Putamen (tissue), 1 donor: Measurements from ENCODE around the gene GSTK1.
"Not testable (repeated sequence)": the region's sequence is repeated elsewhere in the genome, so short reads cannot be mapped to it uniquely, and the experiment has no call there.

Experiments
- DNase-seq: peaks from one replicate; pipeline ENCODE4 v3.0.0-alpha.2; 2016; ENCODE audit warnings: low spot score

GSTK1 gene

DNA sequence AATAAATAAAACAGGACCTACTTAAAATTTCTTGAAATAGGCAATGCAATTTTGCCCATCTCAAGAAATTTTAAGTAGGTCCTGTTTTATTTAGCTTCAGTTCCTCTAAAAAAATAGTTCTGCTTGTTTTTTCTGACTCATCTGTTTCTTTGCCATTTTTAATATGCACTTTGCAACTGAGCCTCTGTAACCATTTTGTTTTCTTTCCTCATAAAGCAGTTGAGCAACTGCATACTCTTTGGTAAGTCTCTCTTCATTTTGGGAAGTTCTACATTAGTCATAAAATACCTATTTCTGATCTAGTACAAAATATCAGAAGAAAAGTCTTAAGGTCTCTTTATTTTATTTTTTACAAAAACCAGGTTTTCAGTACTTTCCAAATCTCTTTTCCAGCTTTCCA, 23.4 kb upstream of the GSTK1 start:
- no peak for DNase-seq

DNA sequence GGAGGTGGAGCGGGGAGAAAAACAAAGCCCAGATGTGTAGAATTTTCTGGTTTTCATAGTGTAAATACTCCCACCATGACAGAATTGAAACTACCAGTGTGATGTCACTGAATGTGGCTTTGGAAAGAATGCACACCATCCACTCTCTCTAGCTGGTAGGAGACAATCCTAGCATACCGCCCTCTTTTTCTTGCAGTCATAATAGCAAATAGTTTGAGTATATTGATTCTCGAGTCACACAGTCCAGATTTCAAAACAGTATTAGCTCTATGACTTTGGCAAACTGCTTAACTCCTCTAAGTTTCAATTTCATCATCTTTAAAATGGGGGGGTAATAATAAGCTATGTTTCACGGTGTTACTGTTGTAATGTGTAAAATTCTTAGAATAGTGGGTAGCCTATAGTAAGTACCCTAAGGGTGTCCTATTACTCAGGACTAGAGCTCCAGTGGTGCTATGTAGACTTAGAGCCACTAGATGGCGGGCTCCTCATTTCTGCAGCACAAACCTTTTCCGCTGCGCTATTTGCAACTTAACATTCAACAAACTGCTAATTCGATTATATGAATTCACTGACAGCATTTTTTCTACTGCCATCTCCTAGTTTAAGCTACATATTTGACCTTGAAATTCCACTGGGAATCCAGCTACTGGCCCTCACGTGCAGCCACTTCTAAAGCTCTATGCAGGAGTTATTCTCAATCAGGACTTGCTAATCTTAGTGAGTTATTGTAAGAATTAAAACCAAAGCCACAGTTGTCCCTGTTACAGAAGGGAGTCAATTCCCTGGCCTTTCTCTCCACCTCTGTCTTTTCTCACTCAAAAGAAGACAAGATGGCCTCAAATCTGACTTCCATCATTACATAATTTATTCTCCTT, 22.7 kb upstream of the GSTK1 start:
- DNase-seq = peak; percentile 76

DNA sequence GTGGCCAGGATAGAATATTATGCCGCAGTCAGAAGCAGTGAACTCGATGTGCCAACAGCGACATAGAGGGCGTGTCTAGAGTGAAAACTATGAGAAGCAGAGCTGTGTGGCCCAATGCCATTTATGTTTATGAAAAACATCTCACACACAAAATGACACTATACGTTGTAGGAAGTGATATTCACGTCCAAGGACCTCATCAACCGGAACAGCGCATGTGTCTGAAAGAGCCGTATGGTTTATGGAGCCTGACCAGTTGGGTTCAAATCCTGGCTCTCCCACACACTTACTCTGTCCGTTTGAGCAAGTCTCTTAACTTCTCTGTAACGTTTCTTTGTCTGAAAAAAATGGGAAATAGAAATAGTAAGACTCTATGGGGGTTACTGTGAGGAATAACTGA, 20.9 kb upstream of the GSTK1 start:
- DNase-seq = no peak

DNA sequence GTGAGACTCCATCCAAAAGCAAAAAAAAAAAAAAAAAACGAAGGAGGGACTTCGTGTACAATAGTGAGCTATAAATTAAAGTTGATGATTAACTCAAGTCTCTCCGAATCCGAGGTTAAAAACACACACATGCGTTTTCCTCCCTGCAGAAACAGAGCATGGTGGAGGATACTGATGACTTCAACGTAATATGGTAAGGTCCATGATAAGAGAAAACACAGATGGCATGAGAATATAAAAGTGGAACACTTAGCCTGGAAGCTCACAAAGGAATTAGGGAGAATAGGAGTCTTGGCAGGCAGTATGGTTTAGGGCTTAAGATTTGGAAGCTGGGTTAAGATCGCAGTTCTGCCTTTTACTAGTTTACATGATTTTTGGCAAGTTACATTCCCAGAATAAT, 20.1 kb upstream of the GSTK1 start:
- no peak for DNase-seq

DNA sequence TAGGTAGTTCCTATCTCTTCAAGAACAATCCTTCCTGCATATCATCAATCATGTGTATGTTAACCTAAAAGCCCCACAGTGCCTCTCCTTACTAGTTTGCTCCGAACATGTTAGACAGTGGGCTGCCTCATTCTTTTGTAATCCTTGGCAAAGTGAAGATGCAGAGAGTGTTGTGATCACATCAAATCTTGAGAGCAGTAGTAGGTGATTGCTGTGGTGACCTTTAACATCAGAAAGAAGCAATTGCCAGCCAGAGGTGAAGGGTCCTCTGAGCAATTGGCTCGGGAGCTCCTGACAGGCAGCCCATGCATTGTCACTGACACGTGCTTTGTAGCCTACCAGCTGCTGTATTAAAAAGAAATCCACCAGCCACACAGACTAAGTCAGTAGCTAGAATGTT, 19.6 kb upstream of the GSTK1 start:
- no peak for DNase-seq

DNA sequence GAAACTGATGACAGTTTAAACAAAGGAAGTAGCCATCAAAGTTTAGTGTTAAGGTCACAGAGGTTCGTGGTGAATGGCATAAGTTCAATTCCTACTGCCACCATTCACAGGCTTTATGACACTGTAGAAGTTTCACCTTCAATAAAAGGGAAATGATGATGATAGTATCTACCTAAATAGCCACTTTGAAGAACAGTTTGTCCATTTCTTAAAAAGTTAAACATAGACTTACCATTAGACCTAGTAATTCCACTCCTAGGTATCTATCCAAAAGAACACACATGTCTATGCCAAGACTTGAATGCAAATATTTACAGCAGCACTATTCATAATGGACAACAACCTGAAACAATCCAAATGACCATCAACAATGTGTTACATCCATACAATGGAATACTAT, 18.9 kb upstream of the GSTK1 start:
- DNase-seq = no peak

DNA sequence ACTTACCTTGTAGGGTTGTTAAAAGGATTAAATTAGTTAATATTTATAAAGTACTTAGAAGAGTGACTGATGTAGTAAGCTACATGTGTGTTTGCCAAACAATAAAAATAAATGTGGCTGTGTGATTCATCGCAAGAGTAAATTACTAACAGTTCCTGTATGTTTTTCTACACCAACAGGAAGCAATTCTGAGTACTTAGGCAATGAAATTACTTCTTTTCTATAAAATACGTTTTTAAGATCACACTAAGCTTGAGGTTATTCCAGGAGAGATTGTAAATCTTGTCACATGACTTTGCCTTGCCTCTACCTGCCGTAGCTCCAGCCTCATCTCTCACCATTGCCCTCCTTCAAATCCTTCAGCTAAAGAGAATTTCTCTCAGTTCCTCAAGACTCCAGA, 18.1 kb upstream of the GSTK1 start:
- DNase-seq = no peak

DNA sequence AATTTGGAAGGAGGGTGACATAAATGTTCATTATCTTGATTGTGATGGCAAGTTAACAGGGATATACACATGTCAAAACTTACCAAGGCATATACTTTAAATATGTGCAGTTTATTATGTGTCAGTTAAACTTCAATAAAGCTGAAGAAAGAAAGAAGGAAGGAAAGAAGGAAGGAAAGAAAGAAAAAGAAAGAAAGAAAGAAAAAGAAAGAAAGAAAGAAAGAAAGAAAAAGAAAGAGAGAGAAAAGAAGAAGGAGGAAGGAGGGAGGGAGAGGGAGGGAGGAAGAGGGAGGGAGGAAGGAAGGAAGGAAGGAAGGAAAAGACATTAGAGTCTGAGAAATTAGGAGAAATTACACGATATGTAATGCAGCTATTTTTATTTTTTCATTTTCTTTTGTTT, 15.9 kb upstream of the GSTK1 start:
- no peak for DNase-seq

DNA sequence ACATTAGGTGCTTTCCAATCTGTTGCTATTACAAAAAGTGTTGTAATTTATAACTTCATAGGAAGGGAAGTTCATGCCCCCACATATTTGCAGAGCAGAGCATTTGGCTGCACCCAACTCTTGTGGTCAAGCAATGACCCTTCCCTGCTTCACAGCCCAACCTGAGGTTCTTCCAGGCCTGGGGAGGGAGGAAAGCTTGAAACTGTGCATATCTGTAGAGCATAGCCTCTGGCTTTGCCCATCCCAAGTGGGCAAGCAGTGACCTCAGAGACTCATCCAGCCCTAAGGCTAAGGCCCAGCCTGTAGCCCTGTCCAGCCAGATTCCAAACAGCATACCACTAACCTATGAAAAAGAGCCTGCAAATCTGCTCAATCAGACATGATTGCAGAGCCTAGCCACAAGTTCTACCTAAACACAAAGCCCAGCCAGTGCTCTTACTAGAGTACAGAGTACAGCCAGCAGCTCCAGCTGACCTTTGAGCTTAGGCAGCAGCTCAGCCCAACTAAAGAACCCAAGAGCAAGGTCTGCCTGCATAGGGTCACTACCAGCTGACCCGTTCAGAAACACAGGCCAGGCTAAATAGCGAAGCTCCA, 14.4 kb upstream of the GSTK1 start:
- DNase-seq = no peak

DNA sequence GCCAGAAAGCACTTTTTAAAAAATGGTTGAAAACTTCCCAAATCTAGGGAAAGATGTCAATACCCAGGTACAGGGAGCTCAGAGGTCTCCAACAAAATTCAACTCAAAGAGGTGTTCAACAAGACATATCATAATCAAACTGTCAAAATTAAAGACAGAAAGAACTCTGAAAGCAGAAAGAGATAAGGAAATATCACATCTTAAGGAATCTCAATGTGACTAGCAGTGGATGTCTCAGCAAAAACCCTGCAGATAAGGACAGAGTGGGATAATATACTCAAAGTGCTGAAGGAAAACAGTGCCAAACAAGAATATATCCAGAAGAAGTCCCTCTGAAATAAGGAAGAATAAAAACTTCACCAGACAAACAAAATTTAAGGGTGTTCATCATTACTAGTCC, 13.0 kb upstream of the GSTK1 start:
- DNase-seq = no peak

DNA sequence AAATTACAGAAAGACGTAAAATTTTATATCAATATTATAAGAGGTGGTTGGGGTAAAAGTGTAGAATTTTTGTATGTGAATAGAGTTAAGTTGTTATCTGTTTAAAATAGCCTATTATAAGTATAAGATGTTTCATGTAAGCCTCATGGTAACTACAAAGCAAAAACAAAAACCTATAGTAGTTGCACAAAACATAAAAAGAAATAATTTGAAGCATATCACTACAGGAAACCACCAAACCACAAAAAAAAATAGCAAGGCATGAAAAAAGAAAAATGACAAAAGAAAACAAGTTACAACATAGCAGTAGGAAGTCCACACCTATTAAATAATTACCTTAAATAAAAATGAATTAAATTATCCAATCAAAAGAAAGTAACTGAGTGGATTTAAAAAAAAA, 12.4 kb upstream of the GSTK1 start:
- no peak for DNase-seq

DNA sequence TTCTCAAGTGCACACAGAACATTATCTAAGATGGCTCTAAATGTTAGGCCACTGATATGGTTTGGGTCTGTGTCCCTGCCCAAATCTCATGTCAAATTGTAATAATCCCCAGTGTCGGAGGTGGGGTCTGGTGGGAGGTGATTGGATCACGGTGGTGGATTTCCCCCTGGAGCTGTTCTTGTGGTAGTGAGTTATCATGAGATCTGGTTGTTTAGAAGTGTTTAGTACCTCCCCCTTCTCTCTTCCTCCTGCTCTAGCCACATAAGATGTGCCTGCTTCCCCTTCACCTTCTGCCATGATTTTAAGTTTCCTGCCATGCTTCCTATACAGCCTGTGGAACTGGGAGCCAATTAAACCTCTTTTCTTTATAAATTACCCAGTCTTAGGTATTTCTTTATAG, 11.2 kb upstream of the GSTK1 start:
- DNase-seq = no peak

DNA sequence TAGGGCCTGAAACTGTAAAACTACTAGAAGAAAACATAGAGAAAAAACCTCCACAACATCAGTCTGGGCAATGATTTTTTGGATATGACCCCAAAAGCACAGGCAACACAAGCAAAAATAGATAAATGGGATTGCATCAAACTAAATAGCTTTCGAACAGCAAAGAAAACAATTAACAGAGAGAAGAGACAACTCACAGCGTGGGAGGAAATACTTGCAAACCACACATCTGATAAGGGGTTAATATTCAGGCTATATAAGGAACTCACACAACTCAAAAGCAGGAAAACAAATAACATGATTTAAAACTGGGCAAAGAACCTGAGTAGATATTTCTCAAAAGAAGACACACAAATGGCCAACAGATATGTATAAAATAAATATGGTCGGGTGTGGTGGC, 7.7 kb upstream of the GSTK1 start:
- no peak for DNase-seq

DNA sequence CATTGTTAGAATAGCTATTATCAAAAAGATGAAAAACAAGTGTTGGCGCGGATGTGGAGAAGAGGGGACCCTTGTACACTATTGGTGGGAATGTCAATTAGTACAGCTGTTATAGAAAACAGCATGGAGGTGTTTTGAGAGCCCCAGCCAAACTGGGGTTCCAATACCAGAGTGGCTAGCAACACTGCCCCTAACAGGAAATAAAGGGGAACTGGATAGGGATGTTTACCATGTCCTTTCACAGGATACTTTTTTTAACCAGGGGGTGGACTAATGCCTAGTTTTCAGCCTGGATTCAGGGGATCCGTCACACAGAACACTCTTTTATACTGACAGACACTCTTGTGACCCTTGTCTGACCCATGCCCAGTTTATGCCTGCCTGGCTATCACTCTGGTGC, 6.9 kb upstream of the GSTK1 start:
- DNase-seq = no peak

DNA sequence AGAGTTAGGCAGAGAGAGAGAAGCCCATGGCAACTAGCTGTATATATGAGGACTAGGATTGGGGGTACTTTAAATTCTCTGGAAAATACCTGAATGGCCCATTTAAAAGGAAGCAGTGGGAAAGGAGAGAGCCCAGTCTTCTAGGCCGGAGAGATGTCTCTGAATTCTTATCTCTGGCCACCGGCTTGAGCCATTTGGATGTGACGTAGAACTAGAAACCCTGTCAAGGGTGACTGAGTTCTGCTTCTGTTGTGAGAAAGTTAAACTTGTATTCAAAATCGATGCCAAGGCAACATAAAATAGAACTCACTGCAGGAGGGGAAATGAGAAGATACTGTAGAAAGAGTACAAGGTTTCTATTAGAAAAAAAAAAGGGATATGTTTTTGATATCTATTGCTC, 6.3 kb upstream of the GSTK1 start:
- DNase-seq = no peak

DNA sequence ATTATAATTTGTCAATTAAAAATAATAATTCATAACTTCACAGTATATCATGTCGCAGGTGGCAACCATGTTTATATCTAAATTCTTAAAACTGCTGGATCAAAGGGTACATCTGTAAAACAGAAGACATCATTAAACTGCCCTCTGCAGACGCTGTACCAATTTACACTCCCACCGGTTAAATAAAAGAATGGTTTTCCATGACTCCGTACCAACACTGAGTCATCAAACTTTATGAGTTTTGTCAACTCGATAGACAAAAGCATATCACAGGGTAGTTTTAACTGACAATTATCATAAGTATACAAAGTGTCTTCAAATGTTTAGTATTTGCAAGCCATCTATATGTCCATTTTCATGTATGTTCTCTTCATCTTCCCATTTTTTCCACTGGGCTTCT, 5.7 kb upstream of the GSTK1 start:
- DNase-seq = no peak

DNA sequence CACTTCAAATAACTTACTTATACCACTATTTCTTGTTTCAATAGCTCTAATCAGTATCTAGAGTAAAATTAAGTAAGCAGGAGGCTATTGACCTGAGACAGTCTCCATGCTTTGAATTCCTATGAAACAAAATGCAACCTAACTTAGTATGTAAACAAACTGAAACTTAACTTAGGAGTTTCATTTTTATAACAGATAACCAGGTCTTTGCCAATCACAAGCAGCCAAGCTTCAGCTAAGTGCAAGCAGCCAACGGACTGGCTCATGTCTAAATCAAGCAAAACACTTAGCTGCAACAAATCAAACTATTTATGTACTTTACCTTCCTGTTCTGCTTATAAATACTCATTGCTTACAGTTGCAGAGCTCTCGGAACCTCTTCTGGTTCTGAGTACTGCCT, 4.4 kb upstream of the GSTK1 start:
- no peak for DNase-seq

DNA sequence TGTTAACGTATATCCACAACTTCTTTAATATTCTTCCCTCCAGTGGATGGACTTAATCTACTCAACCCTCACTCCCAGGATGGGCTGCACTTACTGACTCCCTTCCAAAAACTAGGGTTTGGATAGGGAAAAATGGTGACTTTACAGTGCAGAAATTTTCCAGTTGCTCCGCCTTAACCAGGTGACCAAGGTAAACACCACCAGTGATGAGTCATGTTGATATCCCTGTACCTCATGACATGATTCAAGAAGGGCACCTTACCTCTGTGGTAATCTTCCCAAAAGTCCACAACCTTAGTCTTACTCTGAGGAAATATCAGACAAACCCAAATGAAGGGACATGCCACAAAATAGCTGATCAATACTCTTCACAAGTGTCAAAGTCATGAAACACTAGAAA, 3.5 kb upstream of the GSTK1 start:
- DNase-seq = no peak

DNA sequence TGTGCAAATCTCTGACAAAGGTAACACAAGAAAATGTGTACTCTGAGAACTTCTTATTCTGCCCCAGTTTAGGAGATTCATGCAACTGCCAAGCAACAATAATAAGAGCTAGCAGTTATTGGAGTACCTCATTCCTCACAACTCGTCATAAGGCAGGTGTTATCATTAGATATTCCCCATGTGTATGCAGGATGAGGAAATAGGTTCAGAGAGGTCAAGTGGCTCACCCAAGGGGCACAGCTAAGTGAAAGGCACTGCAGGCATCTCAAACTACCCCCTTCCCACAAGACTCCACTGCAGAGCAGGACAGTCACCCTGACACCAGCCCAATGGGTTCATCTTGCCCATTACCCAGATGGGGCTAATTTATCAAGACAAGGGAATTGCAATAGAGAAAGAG, 1.3 kb upstream of the GSTK1 start:
- DNase-seq = no peak

DNA sequence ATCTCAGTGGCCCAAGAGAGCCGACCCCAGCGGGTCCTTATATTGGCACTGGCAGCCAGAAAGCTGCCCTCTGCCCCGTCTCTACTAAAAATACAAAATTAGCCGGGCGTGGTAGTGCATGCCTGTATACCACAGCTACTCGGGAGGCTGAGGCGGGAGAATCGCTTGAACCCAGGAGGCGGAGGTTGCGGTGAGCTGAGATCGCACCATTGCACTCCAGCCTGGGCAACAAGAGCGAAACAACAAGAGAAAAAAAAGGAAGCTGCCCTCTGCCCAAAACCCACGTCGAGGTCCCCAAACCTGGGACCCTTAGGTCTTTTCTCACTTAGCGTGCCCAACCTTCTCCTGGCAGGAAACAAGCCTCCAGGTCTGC, 941 bp downstream of the GSTK1 start:
- DNase-seq = not testable (repeated sequence)

DNA sequence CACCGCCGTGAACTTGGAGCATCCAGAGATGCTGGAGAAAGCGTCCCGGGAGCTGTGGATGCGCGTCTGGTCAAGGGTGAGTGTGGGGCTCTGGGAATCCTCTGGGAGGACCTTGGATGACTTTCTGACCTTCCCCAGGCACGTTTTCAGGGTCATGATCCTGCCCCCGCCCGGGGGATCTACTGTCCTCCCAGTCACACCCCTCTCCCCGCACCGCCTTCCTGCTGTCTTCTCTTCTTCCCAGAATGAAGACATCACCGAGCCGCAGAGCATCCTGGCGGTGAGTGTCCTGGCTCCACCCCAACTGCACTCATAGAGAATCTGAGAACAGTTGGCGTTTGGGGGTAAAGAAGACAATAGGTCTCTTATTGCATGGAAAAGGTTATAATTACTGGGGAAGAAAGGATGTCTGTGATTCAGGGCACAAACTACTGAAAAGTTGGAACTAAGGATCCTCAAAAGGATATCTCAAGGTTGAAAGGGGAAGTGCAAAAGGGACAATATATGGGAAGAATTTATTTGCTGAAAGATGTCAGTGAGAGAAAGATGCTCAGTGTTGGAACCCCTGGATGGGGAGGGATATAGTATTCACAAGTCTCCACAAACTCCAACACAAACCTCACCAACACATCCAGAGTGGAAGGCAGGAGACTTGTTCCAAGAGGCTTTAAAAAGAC, 1.9 kb downstream of the GSTK1 start:
- DNase-seq = no peak

DNA sequence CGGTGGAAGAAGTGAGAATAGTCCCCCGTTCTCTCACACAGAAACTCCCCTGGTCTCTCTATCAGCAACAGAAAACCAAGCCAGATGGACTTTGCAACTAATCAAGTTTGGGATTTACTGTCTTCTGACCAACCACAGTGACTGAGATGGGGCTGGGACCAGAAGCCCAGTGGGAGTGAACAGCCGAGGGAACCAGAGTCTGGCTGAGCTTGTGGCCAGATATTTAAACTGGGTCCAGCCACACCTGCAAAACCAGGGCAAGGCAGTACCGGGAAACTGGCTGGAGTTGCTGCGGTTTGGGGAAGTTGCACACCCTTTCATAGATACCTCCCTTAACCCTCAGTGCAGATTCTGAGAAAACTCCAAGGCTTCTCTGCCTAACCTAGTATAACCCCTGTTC, 6.0 kb downstream of the GSTK1 start:
- DNase-seq = no peak

DNA sequence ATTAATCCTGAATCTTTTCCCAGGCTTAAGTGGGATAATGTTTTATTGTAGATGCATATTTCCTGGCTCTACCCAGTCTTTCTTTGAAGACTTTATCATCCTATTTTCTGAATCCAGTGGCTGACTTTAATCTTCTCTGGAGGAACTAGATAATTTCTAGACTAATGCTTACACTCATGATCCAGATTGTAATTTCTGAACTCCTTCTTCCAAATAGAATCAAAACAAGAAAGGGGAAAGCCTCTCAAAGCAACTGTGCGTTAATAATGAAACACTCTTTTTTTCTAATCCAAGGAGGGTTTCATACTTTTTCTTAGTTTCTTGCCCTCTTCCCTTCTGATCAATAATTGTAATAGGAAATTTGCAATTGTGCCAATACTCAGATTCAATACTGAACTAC, 8.0 kb downstream of the GSTK1 start:
- DNase-seq = no peak

DNA sequence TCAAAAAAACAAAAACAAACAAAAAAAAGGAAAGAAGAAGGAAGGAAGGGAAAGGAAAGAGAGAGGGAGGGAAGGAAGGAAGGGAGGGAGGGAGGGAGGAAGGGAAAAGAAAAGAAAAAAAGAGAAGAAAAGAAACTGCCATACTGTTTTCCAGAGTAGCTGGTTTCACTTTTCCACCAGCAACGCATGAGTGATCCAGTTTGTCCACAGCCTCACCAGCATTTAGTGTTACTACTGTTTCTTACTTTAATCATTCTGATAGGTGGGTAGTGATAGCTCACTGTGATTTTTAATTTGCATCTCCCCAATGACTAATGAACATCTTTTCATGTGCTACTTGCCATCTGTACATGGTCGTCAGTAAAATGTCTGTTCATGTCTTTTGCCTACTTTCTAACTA, 9.6 kb downstream of the GSTK1 start:
- no peak for DNase-seq
